Mesenchymal stem cell (in vitro differentiated cells and primary cell): ENCODE data around the gene FTO.

Source experiments
- DNase-seq: peaks from one replicate; pipeline ENCODE4 v3.0.0-alpha.2; 2013
- H2AFZ ChIP-seq: one replicate; pipeline ENCODE4 v1.6.1; 2013; ENCODE audit warnings: low read depth, mild to moderate bottlenecking, control low read depth, inconsistent platforms, low read length, moderate library complexity
- H2AK5ac ChIP-seq: 2 replicates; pipeline ENCODE4 v1.6.1; 2013; ENCODE audit warnings: low read length, moderate library complexity, mild to moderate bottlenecking, inconsistent platforms; ENCODE audit not compliant: severe bottlenecking
- H2BK120ac ChIP-seq: one replicate; pipeline ENCODE4 v1.6.1; 2013; ENCODE audit warnings: low read depth, mild to moderate bottlenecking, inconsistent platforms, low read length, moderate library complexity
- H2BK12ac ChIP-seq, 2 experiments: one replicate each; pipeline ENCODE4 v1.6.1; 2013; ENCODE audit warnings: inconsistent platforms in 2 of 2, low read length in 2 of 2, mild to moderate bottlenecking in 2 of 2, moderate library complexity in 2 of 2, control low read depth in 1 of 2
- H2BK15ac ChIP-seq: one replicate; pipeline ENCODE4 v1.6.1; 2013; ENCODE audit warnings: mild to moderate bottlenecking, low read depth, inconsistent platforms; ENCODE audit not compliant: poor library complexity, severe bottlenecking
- H2BK5ac ChIP-seq: 2 replicates; pipeline ENCODE4 v1.6.1; 2013; ENCODE audit warnings: low read depth, mild to moderate bottlenecking, low read length, control low read depth, inconsistent platforms; ENCODE audit not compliant: poor library complexity, severe bottlenecking
- H3K14ac ChIP-seq, 2 experiments: one replicate each; pipeline ENCODE4 v1.6.1; 2013; ENCODE audit warnings: inconsistent platforms in 2 of 2, low read length in 2 of 2, control low read depth in 1 of 2, mild to moderate bottlenecking in 1 of 2, moderate library complexity in 1 of 2
- H3K18ac ChIP-seq, 2 experiments: one replicate each; pipeline ENCODE4 v1.6.1; 2013; ENCODE audit warnings: inconsistent platforms in 2 of 2, low read length in 2 of 2, control low read depth in 1 of 2, low read depth in 1 of 2, mild to moderate bottlenecking in 1 of 2
- H3K23ac ChIP-seq, 2 experiments: one replicate each; pipeline ENCODE4 v1.6.1; 2013; ENCODE audit warnings: inconsistent platforms in 2 of 2, low read length in 2 of 2, mild to moderate bottlenecking in 2 of 2, moderate library complexity in 2 of 2, control low read depth in 1 of 2
- H3K27ac ChIP-seq: 2 replicates; pipeline ENCODE4 v1.5.1; 2013; ENCODE audit warnings: mild to moderate bottlenecking, moderate library complexity, low read length, control low read depth, inconsistent platforms; ENCODE audit not compliant: poor library complexity, severe bottlenecking
- H3K27me3 ChIP-seq, 2 experiments: 2 replicates each; pipeline versions ENCODE4 v1.6.1 to v1.7.0; 2013; ENCODE audit warnings: low read length in 2 of 2, mild to moderate bottlenecking in 2 of 2, moderate library complexity in 2 of 2, control low read depth in 1 of 2, inconsistent platforms in 1 of 2; ENCODE audit not compliant: control insufficient read depth in 1 of 2, insufficient read depth in 1 of 2
- H3K36me3 ChIP-seq, 2 experiments: 2 replicates each; pipeline versions ENCODE4 v1.6.1 to v1.7.0; 2013; ENCODE audit warnings: low read length in 2 of 2, control low read depth in 1 of 2, inconsistent platforms in 1 of 2, low read depth in 1 of 2, mild to moderate bottlenecking in 1 of 2; ENCODE audit not compliant: insufficient read depth in 2 of 2, control insufficient read depth in 1 of 2
- H3K4ac ChIP-seq, 2 experiments: one replicate each; pipeline ENCODE4 v1.6.1; 2013; ENCODE audit warnings: inconsistent platforms in 2 of 2, low read length in 2 of 2, mild to moderate bottlenecking in 2 of 2, moderate library complexity in 2 of 2, control low read depth in 1 of 2, low read depth in 1 of 2
- H3K4me1 ChIP-seq: 2 replicates; pipeline ENCODE4 v1.6.1; 2013; ENCODE audit warnings: low read depth, low read length, control low read depth; ENCODE audit not compliant: control insufficient read depth, insufficient read depth
- H3K4me2 ChIP-seq: 2 replicates; pipeline ENCODE4 v1.6.1; 2013; ENCODE audit warnings: low read length, mild to moderate bottlenecking, inconsistent platforms; ENCODE audit not compliant: poor library complexity, severe bottlenecking
- H3K4me3 ChIP-seq, 2 experiments: 2 replicates each; pipeline versions ENCODE4 v1.5.1 to v1.7.0; 2013; ENCODE audit warnings: low read length in 2 of 2, mild to moderate bottlenecking in 2 of 2, control low read depth in 1 of 2, low read depth in 1 of 2; ENCODE audit not compliant: insufficient read depth in 1 of 2
- H3K79me1 ChIP-seq: replicated peaks from 2 replicates; pipeline ENCODE4 v1.6.1; 2013; ENCODE audit warnings: mild to moderate bottlenecking, control low read depth, low read length, inconsistent platforms; ENCODE audit not compliant: poor library complexity, severe bottlenecking
- H3K9ac ChIP-seq: 2 replicates; pipeline ENCODE4 v1.7.0; 2013; ENCODE audit warnings: mild to moderate bottlenecking, low read length, moderate library complexity
- H3K9me3 ChIP-seq: 2 replicates; pipeline ENCODE4 v1.7.0; 2013; ENCODE audit warnings: mild to moderate bottlenecking, low read length; ENCODE audit not compliant: control insufficient read depth
- H4K8ac ChIP-seq: one replicate; pipeline ENCODE4 v1.6.1; 2013; ENCODE audit warnings: inconsistent platforms, mild to moderate bottlenecking, low read length, moderate library complexity
- H4K91ac ChIP-seq: one replicate; pipeline ENCODE4 v1.6.1; 2013; ENCODE audit warnings: mild to moderate bottlenecking, low read length, inconsistent platforms
- WGBS: methylation state at CpG from one replicate; pipeline ENCODE4 v1.1.7; 2013; ENCODE audit warnings: mixed read lengths; 5-methylcytosine and 5-hydroxymethylcytosine counted together

Gene FTO

DNA sequence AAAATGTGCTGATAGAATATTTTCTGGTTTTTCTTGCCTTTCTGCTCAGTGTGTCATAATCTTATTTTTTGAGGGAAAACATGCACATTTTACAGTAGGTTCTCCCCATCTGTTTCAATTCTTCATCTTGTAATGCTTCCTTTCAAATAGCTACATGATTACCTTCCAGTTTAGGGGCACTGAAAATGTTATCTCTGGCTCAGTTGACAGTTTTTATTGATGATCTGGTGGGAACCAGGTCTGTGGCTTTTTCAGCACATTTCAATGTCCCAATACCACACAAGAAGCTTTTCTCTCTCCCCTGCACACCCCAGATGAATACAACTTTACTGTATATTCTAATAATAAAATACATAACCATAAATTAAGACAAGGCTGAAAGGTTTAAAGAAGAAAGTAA lies 36.5 kb downstream of the FTO start:
- Histone ChIP-seq H3K4me3 (no peak overlapping the region), H3K9ac (no peak overlapping the region), H3K27ac (no peak overlapping the region), H3K9me3 (no peaks in the 10 kb centered on the region), H3K23ac (no peak overlapping the region), H3K4me1 (peaks cover 1% of the 10 kb centered on the region), H2BK12ac (no peak overlapping the region), H2BK5ac (no peak overlapping the region), H4K91ac (no peak overlapping the region), H3K27me3 (no peaks in the 10 kb centered on the region), H2AK5ac (no peak overlapping the region), H3K4ac (no peak overlapping the region), H4K8ac (no peak overlapping the region), H3K18ac (no peak overlapping the region), H2BK15ac (no peak overlapping the region), H3K36me3 (no peaks in the 10 kb centered on the region), H2AFZ (no peak overlapping the region), H3K4me2 (no peak overlapping the region), H3K14ac (no peak overlapping the region), H3K79me1 (peaks cover 13% of the 10 kb centered on the region), H2BK120ac (no peak overlapping the region)
- no peak for DNase-seq

DNA sequence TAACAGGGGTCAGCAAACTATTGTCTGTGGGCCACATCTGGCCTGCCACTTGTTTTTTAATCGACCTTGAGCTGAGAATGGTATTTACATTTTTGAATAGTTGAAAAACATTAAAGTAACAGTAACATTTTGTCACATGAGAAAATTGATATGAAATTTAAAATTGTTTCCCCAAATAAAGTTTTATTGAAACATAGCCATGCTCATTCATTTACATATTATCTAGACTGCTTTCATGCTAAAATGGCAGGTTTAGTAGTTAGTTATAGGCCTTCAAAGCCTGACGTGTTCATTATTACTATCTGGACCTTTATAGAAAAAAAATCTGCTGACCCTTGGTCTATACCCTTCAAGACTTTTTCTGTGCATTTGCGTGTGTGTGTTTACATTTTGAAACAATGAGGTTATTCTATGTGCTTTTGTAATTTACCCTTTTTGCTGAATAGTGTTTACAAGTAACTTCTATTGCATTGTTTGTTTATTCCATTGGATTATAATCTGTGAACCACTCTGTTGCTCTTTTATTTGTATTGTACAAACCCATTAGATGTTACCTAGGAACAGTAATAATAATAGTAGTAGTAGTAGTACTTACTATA lies 37.1 kb downstream of the FTO start:
- no peak overlapping the region for H4K91ac ChIP-seq
- H3K9me3 ChIP-seq: no peaks in the 10 kb centered on the region
- no peak overlapping the region for H2BK12ac ChIP-seq
- no peak overlapping the region for H4K8ac ChIP-seq
- peaks cover 2% of the 10 kb centered on the region for H3K4me1 ChIP-seq
- DNase-seq: no peak
- no CpG with 5 or more reads among the region's 3 CpGs for WGBS
- H3K4ac ChIP-seq: no peak overlapping the region
- H2BK5ac ChIP-seq: no peak overlapping the region
- H3K14ac ChIP-seq: no peak overlapping the region
- no peak overlapping the region for H3K4me3 ChIP-seq
- no peak overlapping the region for H2AK5ac ChIP-seq
- H3K9ac ChIP-seq: no peak overlapping the region
- H3K79me1 ChIP-seq: peaks cover 13% of the 10 kb centered on the region
- H3K27ac ChIP-seq: no peak overlapping the region
- H2AFZ ChIP-seq: no peak overlapping the region
- no peak overlapping the region for H2BK15ac ChIP-seq
- no peaks in the 10 kb centered on the region for H3K27me3 ChIP-seq
- H3K36me3 ChIP-seq: no peaks in the 10 kb centered on the region
- no peak overlapping the region for H3K4me2 ChIP-seq
- H3K18ac ChIP-seq: no peak overlapping the region
- no peak overlapping the region for H3K23ac ChIP-seq
- H2BK120ac ChIP-seq: no peak overlapping the region

DNA sequence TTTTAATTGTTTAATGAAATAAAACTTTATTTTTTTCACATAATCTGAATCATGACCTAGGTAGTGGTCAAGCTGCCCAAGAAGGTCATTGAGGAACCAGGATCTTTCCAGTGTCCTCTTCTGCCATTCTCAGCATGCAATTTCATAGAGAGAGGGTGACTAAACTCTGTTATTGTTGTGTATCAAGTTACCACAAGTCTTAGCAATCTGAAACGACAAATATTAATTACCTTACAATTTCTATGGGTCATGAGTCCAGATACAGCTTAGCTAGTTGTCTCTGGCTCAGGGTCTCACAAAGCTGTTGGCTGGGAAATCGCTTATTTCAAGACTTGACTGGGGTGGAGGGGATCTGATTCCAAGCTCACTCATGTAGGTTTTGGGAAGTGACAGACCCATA lies 37.6 kb downstream of the FTO start:
- Histone ChIP-seq H2BK12ac (no peak overlapping the region), H2BK15ac (no peak overlapping the region), H2AFZ (no peak overlapping the region), H3K4me2 (no peak overlapping the region), H3K4me1 (peaks cover 4% of the 10 kb centered on the region), H3K18ac (no peak overlapping the region), H2BK120ac (no peak overlapping the region), H3K27me3 (no peaks in the 10 kb centered on the region), H3K4ac (no peak overlapping the region), H3K4me3 (no peak overlapping the region), H3K9ac (no peak overlapping the region), H4K91ac (no peak overlapping the region), H3K79me1 (peaks cover 11% of the 10 kb centered on the region), H3K27ac (no peak overlapping the region), H3K14ac (no peak overlapping the region), H2BK5ac (no peak overlapping the region), H2AK5ac (no peak overlapping the region), H3K36me3 (no peaks in the 10 kb centered on the region), H3K9me3 (no peaks in the 10 kb centered on the region), H4K8ac (no peak overlapping the region), H3K23ac (no peak overlapping the region)
- 90% methylated on average over 1 of the region's 2 CpGs for WGBS
- no peak for DNase-seq

DNA sequence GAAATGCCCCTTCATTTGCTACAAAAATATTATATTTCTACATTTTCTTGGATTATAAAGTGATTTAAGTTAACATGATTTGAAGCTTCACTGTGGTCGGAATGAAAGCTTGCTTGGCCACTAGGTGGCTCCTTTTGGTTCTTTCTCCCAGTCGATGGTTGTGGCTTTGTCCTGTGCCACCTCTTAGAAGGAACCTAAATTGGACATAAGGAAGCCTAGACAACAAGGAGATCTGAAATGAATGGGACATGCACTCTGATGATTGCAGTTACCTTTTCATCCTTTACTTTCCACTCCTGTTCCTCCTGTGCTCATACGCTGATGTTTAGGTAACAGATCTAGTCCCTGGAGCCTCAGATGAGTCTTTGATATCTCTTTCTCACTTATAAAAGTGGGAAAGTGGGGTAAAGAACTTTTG lies 39.2 kb downstream of the FTO start:
- H3K4me2 ChIP-seq: no peak overlapping the region
- no peak overlapping the region for H3K27ac ChIP-seq
- no peaks in the 10 kb centered on the region for H3K36me3 ChIP-seq
- no peak overlapping the region for H3K4me3 ChIP-seq
- peaks cover 7% of the 10 kb centered on the region for H3K9me3 ChIP-seq
- no peak overlapping the region for H2BK120ac ChIP-seq
- no peak overlapping the region for H2BK12ac ChIP-seq
- H3K14ac ChIP-seq: no peak overlapping the region
- peaks cover 7% of the 10 kb centered on the region for H3K79me1 ChIP-seq
- DNase-seq: peak; percentile 30
- H3K4ac ChIP-seq: no peak overlapping the region
- H3K4me1 ChIP-seq: peaks cover 4% of the 10 kb centered on the region
- no peak overlapping the region for H3K23ac ChIP-seq
- H2BK5ac ChIP-seq: no peak overlapping the region
- no peak overlapping the region for H3K9ac ChIP-seq
- H3K18ac ChIP-seq: no peak overlapping the region
- no peak overlapping the region for H2AK5ac ChIP-seq
- H2AFZ ChIP-seq: no peak overlapping the region
- H4K91ac ChIP-seq: no peak overlapping the region
- H4K8ac ChIP-seq: no peak overlapping the region
- WGBS: 72% methylated on average over 3 of the region's 3 CpGs
- H2BK15ac ChIP-seq: no peak overlapping the region
- H3K27me3 ChIP-seq: no peaks in the 10 kb centered on the region
